Stomach smooth muscle (tissue), 2 donors: ENCODE results near the gene TBC1D1.

ENCODE experiments used
- H3K27ac ChIP-seq: one replicate; pipeline ENCODE4 v1.7.0; 2013; ENCODE audit warnings: mild to moderate bottlenecking, low read length, inconsistent platforms
- H3K27me3 ChIP-seq, 2 donors: one replicate each; pipeline ENCODE4 v1.7.0; 2013; ENCODE audit warnings: low read length in 2 of 2; ENCODE audit not compliant: insufficient read depth in 2 of 2, control insufficient read depth in 1 of 2
- H3K36me3 ChIP-seq, 2 donors: one replicate each; pipeline ENCODE4 v1.7.0; 2013; ENCODE audit warnings: low read length in 2 of 2; ENCODE audit not compliant: control insufficient read depth in 2 of 2, insufficient read depth in 2 of 2
- H3K4me1 ChIP-seq: one replicate; pipeline ENCODE4 v1.7.0; 2013; ENCODE audit warnings: low read length; ENCODE audit not compliant: control insufficient read depth, insufficient read depth
- H3K4me3 ChIP-seq, 2 donors: one replicate each; pipeline ENCODE4 v1.7.0; 2013; ENCODE audit warnings: low read length in 2 of 2
- H3K9ac ChIP-seq, 2 donors: one replicate each; pipeline ENCODE4 v1.7.0; 2013; ENCODE audit warnings: low read length in 2 of 2, mild to moderate bottlenecking in 1 of 2
- H3K9me3 ChIP-seq, 2 donors: one replicate each; pipeline ENCODE4 v1.7.0; 2013; ENCODE audit warnings: low read length in 2 of 2; ENCODE audit not compliant: control insufficient read depth in 2 of 2
- donor health status: healthy.
- donor health status: Pancreatic carcinoma.

The TBC1D1 gene

GRCh38 chr4:38113132-38113531 is 222.2 kb downstream of the TBC1D1 start:
- Histone ChIP-seq H3K4me1 (peaks cover 19% of the 10 kb centered on the region), H3K36me3 (peaks cover 26 to 40% of the 10 kb centered on the region in 2 donors), H3K27ac (no peak overlapping the region), H3K27me3 (no peaks in the 10 kb centered on the region), H3K9me3 (no peaks in the 10 kb centered on the region), H3K4me3 (no peak overlapping the region), H3K9ac (no peak overlapping the region)

- Histone ChIP-seq H3K27ac (no peak overlapping the region), H3K27me3 (no peaks in the 10 kb centered on the region), H3K4me1 (peaks cover 19% of the 10 kb centered on the region), H3K9me3 (no peaks in the 10 kb centered on the region), H3K9ac (no peak overlapping the region), H3K36me3 (peaks cover 26 to 41% of the 10 kb centered on the region in 2 donors), H3K4me3 (no peak overlapping the region)
Observed at GRCh38 chr4:38113551-38113950, 222.7 kb downstream of the TBC1D1 start.

GRCh38 chr4:38114386-38115150 is 223.7 kb downstream of the TBC1D1 start:
- H3K27me3 ChIP-seq, result no peaks in the 10 kb centered on the region
- H3K36me3 ChIP-seq, result peaks cover 30 to 37% of the 10 kb centered on the region in 2 donors
- H3K27ac ChIP-seq, result no peak overlapping the region
- no peak overlapping the region for H3K4me3 ChIP-seq
- no peak overlapping the region for H3K9ac ChIP-seq
- H3K4me1 ChIP-seq, result peaks cover 19% of the 10 kb centered on the region
- no peaks in the 10 kb centered on the region for H3K9me3 ChIP-seq

- H3K36me3 ChIP-seq, result peaks cover 36 to 40% of the 10 kb centered on the region in 2 donors
- H3K4me3 ChIP-seq, result no peak overlapping the region
- H3K27me3 ChIP-seq, result no peaks in the 10 kb centered on the region
- H3K9me3 ChIP-seq, result no peaks in the 10 kb centered on the region
- H3K9ac ChIP-seq, result no peak overlapping the region
- peaks cover 19% of the 10 kb centered on the region for H3K4me1 ChIP-seq
- H3K27ac ChIP-seq, result no peak overlapping the region
Observed at GRCh38 chr4:38115601-38116000, 224.7 kb downstream of the TBC1D1 start.

GRCh38 chr4:38117591-38117990 is 226.7 kb downstream of the TBC1D1 start:
- H3K36me3 ChIP-seq, result peaks cover 46 to 52% of the 10 kb centered on the region in 2 donors
- no peak overlapping the region for H3K4me3 ChIP-seq
- H3K27ac ChIP-seq, result no peak overlapping the region
- peaks cover 8% of the 10 kb centered on the region for H3K4me1 ChIP-seq
- no peaks in the 10 kb centered on the region for H3K9me3 ChIP-seq
- H3K9ac ChIP-seq, result no peak overlapping the region
- H3K27me3 ChIP-seq, result no peaks in the 10 kb centered on the region

- Histone ChIP-seq H3K9ac (no peak overlapping the region), H3K27me3 (no peaks in the 10 kb centered on the region), H3K9me3 (no peaks in the 10 kb centered on the region), H3K4me3 (no peak overlapping the region), H3K27ac (peak overlapping the region; percentile 24), H3K36me3 (peaks cover 46 to 52% of the 10 kb centered on the region in 2 donors), H3K4me1 (no peaks in the 10 kb centered on the region)
Observed at GRCh38 chr4:38119668-38120385, 228.9 kb downstream of the TBC1D1 start.

GRCh38 chr4:38120772-38121171 is 229.9 kb downstream of the TBC1D1 start:
- peaks cover 46 to 56% of the 10 kb centered on the region in 2 donors for H3K36me3 ChIP-seq
- no peaks in the 10 kb centered on the region for H3K27me3 ChIP-seq
- no peak overlapping the region for H3K27ac ChIP-seq

GRCh38 chr4:38122060-38122459 is 231.2 kb downstream of the TBC1D1 start:
- Histone ChIP-seq H3K4me1 (no peaks in the 10 kb centered on the region), H3K27ac (no peak overlapping the region), H3K36me3 (peaks cover 38 to 52% of the 10 kb centered on the region in 2 donors), H3K9ac (no peak overlapping the region), H3K9me3 (no peaks in the 10 kb centered on the region), H3K4me3 (no peak overlapping the region), H3K27me3 (no peaks in the 10 kb centered on the region)

More at GRCh38 chr4:38120772-38121171, 229.9 kb downstream of the TBC1D1 start:
- Histone ChIP-seq H3K4me1 (no peaks in the 10 kb centered on the region), H3K9me3 (no peaks in the 10 kb centered on the region), H3K4me3 (no peak overlapping the region), H3K9ac (no peak overlapping the region)

- H3K4me1 ChIP-seq, result peaks cover 7% of the 10 kb centered on the region
- H3K9ac ChIP-seq, result peak overlapping the region in 1 of 2 donors; percentile 29
- H3K27me3 ChIP-seq, result no peaks in the 10 kb centered on the region
- H3K27ac ChIP-seq, result no peak overlapping the region
- H3K9me3 ChIP-seq, result no peaks in the 10 kb centered on the region
- H3K36me3 ChIP-seq, result peaks cover 24 to 39% of the 10 kb centered on the region in 2 donors
- H3K4me3 ChIP-seq, result no peak overlapping the region
Observed at GRCh38 chr4:38123555-38123954, 232.7 kb downstream of the TBC1D1 start.

GRCh38 chr4:38124961-38125360 is 234.1 kb downstream of the TBC1D1 start:
- Histone ChIP-seq H3K27ac (no peak overlapping the region), H3K4me3 (no peak overlapping the region), H3K9ac (no peak overlapping the region), H3K4me1 (peaks cover 19% of the 10 kb centered on the region), H3K27me3 (no peaks in the 10 kb centered on the region), H3K36me3 (peaks cover 21 to 30% of the 10 kb centered on the region in 2 donors), H3K9me3 (no peaks in the 10 kb centered on the region)

GRCh38 chr4:38125816-38126215 is 234.9 kb downstream of the TBC1D1 start:
- peaks cover 23% of the 10 kb centered on the region for H3K4me1 ChIP-seq
- H3K36me3 ChIP-seq, result peaks cover 15 to 22% of the 10 kb centered on the region in 2 donors
- H3K27me3 ChIP-seq, result no peaks in the 10 kb centered on the region
- H3K9ac ChIP-seq, result no peak overlapping the region
- H3K4me3 ChIP-seq, result no peak overlapping the region
- no peak overlapping the region for H3K27ac ChIP-seq
- H3K9me3 ChIP-seq, result no peaks in the 10 kb centered on the region
